ENCODE measurements around the gene NAA50. TPM values are rescaled to one million over a fixed set of nuclear protein-coding genes. Genes with fewer than 3 reads are reported as not detected.

The NAA50 gene
- total and polyA plus RNA-seq, 2 of the 13 experiments (the other 11 are each of a cell fraction or from before 2014, with no cell fraction given) = 30.2 to 233 TPM

- no peak for TF ChIP-seq MXI1 (IDR thresholded peaks at IDR 0.05; ENCODE audit: borderline replicate concordance, low read depth, low read length)
- no peak for TF ChIP-seq ATF5 (CRISPR knock-in tag; IDR thresholded peaks at IDR 0.05; ENCODE audit: low read depth)
- no peak for TF ChIP-seq ZNF766 (CRISPR knock-in tag; IDR thresholded peaks at IDR 0.05; ENCODE audit: borderline replicate concordance)
- peak; percentile 60; the same call in 1 of the 2 replicates for TF ChIP-seq ZNF280D (CRISPR knock-in tag; IDR thresholded peaks at IDR 0.05)
- TF ChIP-seq SRF (IDR thresholded peaks at IDR 0.05; ENCODE audit: low read depth, low read length) = no peak
- no peak for TF ChIP-seq HNRNPH1 (optimal IDR thresholded peaks at IDR 0.05; ENCODE audit: low read depth, low read length)
- TF ChIP-seq ZFP62 (CRISPR knock-in tag; IDR thresholded peaks at IDR 0.05) = no peak
- TF ChIP-seq CBX2 (IDR thresholded peaks at IDR 0.05; ENCODE audit: low read depth, low read length) = no peak
- TF ChIP-seq CBX2 (CRISPR knock-in tag; IDR thresholded peaks at IDR 0.05; ENCODE audit: low read depth) = no peak
- TF ChIP-seq ZBTB21 (CRISPR knock-in tag; IDR thresholded peaks at IDR 0.05) = no peak
- TF ChIP-seq ELF1 (CRISPR knock-in tag; IDR thresholded peaks at IDR 0.05) = 0 out of 2 replicates have a peak, but pooled peaks have one; percentile 17
- TF ChIP-seq GMEB1 (CRISPR knock-in tag; IDR thresholded peaks at IDR 0.05; ENCODE audit: borderline replicate concordance) = no peak
- TF ChIP-seq TCF7 (IDR thresholded peaks at IDR 0.05; ENCODE audit: low read depth) = no peak
- no peak for TF ChIP-seq ZNF564 (CRISPR knock-in tag; IDR thresholded peaks at IDR 0.05)
- no peak for TF ChIP-seq ZNF501 (CRISPR knock-in tag; IDR thresholded peaks at IDR 0.05)
- TF ChIP-seq TEAD2 (CRISPR knock-in tag; IDR thresholded peaks at IDR 0.05) = no peak
- no peak for TF ChIP-seq GTF2F1 (IDR thresholded peaks at IDR 0.05; ENCODE audit: low read length)
- no peak for TF ChIP-seq SOX13 (IDR thresholded peaks at IDR 0.05)
- TF ChIP-seq SOX13 (CRISPR knock-in tag; conservative IDR thresholded peaks at IDR 0.05 in 1 of 2, IDR thresholded peaks at IDR 0.05 in 1 of 2) = peak in 1 of 2 experiments; percentile 76; a peak in 2 of 4 replicates
- no peak for TF ChIP-seq ETV6 (CRISPR knock-in tag; conservative IDR thresholded peaks at IDR 0.05)
- no peak for TF ChIP-seq NFKB2 (CRISPR knock-in tag; IDR thresholded peaks at IDR 0.05; ENCODE audit: borderline replicate concordance)
- TF ChIP-seq NFRKB (IDR thresholded peaks at IDR 0.05) = no peak
- peak; percentile 83 for TF ChIP-seq TGIF2 (CRISPR knock-in tag; IDR thresholded peaks at IDR 0.05)
- TF ChIP-seq GABPA (IDR thresholded peaks at IDR 0.05; ENCODE audit: low read depth, low read length) = no peak
- no peak for TF ChIP-seq GABPA (CRISPR knock-in tag; IDR thresholded peaks at IDR 0.05; ENCODE audit: low read depth)
- peak; percentile 91 for TF ChIP-seq ZMYM3 (CRISPR knock-in tag; IDR thresholded peaks at IDR 0.05)
- no peak for TF ChIP-seq ZFP36L1 (CRISPR knock-in tag; IDR thresholded peaks at IDR 0.05)
- no peak for TF ChIP-seq EEA1 (CRISPR knock-in tag; IDR thresholded peaks at IDR 0.05; ENCODE audit: borderline replicate concordance)
- TF ChIP-seq NCOA1 (CRISPR knock-in tag; IDR thresholded peaks at IDR 0.05) = no peak
Measured at GRCh38 chr3:113685956-113686721, 59.9 kb downstream of the NAA50 start (continued).

All from HepG2 (cell line).